Cerebellar cortex (tissue), 1 donor: ENCODE data around the gene CYREN.
"Not testable (repeated sequence)": the region's sequence is repeated elsewhere in the genome, so short reads cannot be mapped to it uniquely, and the experiment has no call there.

Experiments used
- DNase-seq: peaks from one replicate; pipeline ENCODE4 v3.0.0-alpha.2; 2015; ENCODE audit warnings: low spot score

The CYREN gene

DNA sequence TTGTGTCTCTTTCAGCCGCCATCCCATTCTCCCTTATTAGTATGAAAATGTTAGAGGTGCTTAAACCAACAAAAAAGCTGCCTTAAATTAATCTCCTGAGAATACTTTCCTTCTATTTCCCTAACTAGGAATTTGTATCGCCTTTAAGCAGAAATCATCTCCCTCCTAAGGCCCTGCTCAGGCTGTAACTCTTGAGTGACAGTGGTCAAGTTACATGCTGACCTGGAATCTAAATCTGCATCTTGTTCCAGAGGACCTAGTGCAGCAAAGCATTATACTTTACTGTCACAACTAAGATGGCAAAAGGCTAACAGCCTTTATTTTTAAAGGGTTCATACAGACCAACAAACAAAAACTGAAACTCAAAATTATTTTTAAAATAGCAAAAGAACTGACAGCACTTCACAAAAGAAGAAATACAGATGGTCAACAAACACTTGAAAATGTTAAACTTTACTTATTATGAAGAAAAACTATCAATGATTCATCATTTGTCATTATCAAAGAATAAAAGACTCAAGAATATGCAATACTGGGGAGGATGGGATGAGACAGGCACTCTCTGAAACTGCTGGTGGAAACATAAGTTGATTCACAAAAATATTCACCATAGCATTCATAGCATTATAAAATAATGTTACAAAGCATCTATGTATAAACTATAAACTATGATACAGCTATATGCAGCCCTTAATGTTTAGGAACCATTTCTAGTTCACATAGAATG, 11.0 kb downstream of the CYREN start:
- no peak for DNase-seq

DNA sequence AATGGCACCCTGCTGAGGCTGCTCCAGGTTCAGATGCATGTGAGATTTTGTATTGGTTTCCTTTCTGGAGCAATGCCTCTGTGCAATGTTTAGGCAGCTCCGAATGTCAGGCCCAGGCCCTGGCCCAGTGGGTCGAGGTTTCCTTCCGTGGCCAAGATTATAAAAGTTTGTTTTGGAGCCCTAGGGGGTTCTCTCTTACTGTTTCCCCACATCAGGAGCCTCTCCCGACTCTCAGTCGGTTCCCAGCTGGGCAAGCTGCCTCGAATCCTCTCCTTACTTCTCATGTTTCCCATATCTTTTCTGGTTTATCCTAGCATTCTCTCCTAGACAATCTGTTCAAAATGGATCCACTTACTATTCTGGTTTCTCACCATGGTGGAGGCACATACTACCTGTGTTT, 11.6 kb downstream of the CYREN start:
- no peak for DNase-seq

DNA sequence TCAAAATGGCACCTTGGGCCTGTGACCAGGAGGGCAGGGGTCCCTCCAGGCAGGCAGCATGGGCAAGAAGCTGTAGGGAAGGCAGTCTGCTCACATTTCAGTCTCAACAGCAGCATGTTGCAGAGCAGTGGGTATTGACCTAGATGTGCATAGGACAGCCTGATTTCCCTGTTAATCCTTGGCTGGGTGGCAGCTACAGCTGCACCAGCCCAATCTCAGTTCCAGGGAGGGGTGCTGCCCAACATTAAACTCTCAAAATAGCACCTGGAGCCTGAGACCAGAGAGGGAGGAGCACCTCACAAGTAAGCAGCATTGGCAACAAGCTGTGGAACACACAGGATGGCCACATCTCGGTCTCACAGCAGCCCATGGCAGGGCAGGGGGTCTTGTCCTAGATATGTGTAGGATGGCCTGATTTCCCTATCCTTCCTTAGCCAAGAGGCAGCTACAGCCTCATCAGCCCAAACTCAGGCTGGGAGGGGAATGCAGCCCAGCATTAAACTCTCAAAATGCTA, 12.3 kb downstream of the CYREN start:
- DNase-seq = no peak

DNA sequence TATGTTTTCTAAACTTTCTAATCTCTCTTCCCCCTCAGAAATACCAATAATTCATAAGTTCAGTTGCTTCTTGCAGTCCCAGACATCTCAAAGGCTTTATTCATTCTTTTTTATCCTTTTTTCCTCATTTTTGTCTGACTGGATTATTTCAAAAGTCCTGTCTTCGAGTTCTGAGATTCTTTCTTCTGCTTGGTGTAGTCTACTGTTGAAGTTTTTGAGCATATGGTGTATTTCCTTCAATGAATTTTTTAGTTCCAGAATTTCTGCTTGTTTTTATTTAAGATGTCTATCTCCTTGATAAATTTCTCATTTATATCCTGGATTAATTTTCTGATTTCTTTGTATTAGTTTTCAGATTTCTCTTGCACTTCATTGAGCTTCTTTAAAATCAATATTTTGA, 14.2 kb downstream of the CYREN start:
- no peak for DNase-seq

DNA sequence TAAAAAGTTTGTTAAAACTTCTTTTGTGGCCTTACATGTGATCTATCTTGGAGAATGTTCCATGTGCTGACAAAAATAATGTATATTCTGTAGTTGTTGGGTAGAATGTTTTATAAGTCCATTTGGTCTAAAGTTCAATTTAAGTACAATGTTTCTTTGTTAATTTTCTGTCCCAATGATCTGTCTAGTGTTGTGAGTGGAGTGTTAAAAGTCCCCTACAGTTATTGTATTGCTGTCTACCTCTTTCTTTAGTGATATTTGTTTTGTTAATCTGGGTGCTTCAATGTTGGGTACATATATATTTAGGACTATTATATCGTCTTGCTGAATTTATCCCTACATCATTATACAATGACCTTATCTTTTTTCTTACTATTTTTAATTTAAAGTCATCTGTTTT, 15.8 kb downstream of the CYREN start:
- DNase-seq = no peak

DNA sequence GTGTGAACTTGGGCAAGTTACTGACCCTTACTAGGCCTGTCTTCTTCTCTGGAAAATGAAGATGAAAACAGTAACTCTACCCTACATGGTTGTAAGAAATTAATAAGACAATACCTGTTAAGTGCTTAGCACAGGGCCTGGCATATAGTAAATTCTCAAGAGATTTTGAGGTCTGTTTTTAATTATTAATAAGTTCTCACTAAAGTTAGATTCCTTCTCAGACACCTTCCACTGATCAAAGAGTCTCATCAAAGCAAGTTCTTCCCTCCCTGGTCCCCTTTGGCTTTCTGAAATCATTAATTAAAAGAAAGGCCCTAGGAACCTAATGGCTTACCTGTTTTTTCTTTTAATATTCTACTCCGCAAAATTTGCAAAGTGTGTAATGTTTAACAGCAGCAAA, 18.1 kb downstream of the CYREN start:
- no peak for DNase-seq

DNA sequence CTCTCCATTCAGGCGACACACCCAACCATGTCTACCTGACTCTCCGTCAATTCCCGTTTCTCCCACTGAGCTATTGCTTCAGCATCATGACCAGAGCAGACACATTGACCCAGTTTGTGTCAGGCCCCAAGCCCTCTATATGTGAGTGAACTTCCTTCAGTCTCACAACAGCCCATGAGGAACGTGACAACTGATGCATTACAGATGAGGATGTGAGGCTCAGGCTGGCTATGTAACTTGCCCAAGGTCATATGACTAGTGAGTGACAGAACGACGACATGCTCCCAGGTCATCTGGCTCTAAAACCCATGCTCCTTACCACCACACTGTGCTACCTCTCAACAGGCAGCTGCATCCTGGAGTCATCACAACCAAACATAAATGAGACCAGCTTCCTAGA, 19.0 kb downstream of the CYREN start:
- no peak for DNase-seq

DNA sequence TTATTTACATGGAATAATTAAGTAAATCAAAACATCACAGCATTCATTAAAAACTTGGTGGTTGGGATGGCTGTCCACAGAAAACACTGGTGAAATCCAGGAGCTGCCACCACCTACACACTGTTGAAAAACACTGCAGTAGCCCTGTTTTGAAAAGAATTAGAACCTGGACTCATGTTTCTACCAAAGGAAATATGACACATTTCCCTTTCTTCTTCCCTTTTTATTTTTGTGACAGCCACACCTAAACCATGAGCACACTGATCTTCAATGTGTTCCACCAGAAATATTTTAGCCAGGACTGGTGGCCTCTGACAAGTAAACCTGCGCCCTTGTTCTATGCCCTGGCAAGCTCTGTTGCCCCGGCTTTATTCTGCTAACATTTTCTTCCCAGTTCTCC, 19.4 kb downstream of the CYREN start:
- DNase-seq = no peak

DNA sequence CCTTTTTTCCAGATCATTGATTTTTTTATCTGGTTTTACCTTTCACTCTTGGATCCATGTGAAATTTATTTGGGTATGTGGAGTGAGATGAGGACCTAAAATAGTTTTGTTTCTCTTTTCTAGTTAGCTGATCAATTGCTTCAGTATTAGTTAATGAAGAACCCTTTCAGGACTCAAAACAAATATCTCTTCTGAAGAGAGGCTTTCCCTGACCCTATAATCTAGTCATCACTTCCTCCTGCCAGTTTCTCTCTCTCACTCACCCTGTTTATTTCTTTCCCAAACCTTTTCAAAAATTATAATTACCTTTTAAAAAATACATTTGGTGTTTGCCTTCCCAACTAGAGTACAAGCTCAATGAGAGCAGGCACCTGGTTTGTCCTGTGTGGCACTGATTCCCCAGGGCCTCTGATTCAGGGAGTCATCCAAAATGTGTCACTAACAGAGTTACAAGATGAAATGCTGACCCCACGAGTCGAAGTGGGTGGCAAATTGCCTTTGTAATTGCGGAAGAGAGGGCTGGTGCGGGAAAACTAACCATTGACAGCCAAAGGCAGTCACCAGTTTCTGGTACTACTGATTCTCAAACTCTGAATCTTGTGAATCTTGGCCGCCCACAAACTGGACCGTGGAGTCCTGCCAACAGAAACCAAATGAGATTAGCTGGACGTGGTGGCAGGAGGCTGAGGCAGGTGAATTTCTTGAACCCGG, 20.3 kb downstream of the CYREN start:
- no peak for DNase-seq

DNA sequence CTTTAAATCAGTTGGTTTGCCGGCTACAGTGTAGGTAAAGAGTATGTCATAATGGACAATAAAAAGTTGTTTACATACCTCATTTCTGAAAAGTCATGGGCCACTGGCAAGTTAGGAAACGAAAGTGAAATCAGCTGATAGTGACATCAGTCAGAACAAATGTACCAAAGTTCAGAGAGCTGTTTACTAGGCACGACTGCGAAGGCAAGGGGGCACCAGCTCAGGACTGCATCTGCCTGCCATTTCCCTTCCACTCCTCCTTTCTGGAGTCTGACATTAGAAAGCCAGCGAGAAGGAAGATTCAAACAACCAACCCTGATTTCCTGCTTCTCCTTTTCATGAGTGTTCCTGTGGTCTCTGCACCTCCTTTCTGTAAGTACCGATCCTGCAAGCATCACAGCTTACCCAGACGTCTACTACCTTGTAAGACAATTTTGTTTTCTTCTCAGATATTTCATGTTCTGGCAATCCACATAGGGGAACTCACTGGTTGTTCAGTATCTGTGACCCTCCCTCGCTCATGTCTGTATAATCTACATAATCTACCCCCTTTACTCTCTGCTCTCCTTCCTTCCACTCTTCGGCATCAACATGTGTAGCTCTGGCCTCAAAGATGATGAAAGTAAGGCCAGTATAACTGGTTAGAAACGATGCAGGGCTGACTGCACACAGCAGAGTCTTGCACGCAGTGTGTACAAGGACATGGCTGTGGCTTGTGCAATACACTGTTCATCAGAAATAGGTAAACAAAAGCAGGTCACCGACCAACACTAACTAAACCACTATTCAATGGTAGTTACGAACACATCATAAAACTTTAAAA, 22.4 kb downstream of the CYREN start, which contains the start of gene TMEM140:
TMEM140 (plus strand) TSS at position 174 of the 823 bp plus-strand sequence. CDS start 16,370 bp downstream, outside the sequence.
- no peak for DNase-seq

DNA sequence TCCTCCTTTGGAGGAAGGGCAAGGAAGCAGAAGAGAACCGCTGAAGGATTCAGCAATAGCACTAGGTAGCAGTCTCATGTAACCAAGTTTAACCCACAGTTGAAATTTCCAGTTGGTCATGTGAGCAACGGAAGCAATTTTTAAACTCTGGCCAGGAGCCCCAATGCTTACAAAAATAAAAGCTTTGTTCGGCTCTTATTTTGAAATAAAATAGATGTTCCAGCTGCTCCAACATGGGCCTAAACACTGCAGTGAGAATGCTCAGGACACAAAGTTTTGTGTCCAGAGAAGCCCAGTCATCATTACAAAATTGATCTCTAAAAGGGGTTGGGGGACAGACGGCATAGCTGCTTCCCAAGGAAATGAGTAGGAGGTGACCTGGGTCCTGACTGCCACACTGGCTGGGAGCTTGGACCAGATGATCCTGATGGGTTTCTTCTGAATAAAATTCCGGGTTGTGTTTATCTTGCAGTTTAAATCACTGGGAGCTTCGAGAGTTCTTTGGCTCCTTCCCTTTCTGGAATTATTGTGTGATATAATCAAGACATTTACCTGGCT, 23.1 kb downstream of the CYREN start:
- DNase-seq = no peak

DNA sequence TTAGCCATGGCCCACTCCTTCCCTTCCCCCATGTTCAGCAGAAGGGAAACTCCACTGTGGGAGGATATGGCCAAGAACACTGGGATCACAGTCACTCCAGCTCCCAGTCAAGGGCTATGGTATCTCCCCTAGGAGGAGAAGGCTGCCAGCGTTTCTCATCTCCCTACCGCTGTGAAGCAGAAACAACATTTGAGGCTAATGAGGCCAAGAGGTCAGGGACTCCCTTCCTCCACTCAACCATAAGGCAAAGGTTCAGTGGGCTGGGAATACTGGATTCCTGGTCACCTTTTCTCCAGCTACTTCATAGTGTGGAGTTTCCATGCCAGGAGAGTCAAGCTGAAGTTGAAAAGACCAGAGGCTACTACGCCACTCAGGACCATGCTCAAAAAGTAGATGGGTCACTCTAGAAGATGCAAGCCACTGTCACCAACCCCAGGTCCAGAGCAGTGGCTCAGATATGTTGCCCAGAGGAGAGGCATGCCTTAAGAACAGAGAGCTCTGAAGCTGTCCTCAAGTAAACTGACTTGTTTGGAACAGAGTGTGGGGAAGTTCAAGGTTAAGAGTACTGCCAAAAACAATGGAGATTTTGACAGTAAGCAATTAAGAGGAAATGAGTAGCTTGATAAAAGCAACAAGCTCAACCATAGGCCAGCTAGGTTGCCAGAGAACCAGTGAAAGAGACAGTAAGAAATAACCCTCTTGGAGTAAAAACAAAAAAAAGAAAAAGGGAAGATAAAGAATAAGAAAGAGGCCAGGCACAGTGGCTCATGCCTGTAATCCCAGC, 26.4 kb downstream of the CYREN start:
- no peak for DNase-seq

DNA sequence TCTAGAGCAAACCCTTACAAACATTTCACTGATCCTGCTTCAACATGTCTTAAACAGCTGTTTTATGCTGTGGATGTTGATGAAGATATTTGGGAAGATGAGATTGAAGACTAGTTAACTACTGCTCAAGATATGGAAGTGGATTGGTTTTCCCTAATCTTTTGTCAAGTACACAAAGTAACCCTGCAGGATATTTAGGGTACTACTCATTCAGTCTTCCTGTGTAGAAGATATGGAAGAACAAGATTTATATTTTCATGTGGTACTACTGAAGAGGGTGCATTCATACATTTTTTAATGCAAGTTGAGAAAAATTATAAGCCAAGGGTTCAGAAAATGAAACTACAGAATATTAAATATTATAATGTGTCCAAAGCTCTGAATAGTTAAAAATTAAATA, 40.9 kb downstream of the CYREN start:
- no peak for DNase-seq

DNA sequence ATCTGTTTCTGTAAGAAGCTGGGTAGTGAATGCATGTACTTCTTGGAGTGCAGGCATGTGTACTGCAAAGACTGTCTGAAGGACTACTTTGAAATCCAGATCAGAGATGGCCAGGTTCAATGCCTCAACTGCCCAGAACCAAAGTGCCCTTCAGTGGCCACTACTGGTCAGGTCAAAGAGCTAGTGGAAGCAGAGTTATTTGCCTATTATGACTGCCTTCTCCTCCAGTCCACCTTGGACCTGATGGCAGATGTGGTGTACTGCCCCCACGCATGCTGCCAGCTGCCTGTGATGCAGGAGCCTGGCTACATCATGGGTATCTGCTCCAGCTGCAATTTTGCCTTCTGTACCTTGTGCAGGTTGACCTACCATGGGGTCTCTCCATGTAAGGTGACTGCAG, 41.6 kb downstream of the CYREN start:
- DNase-seq = no peak

DNA sequence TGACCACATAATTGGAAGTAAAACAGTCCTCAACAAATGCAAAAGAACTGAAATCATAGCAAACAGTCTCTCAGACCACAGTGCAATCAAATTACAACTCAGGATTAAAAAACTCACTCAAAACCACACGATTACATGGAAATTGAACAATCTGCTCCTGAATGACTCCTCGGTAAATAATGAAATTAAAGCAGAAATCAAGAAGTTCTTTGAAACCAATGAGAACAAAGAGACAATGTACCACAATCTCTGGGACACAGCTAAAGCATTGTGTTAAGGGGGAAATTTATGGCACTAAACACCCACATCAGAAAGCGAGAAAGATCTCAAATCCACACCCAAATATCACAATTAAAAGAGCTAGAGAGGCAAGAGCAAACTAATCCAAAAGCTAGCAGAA, 45.9 kb downstream of the CYREN start:
- not testable (repeated sequence) for DNase-seq

DNA sequence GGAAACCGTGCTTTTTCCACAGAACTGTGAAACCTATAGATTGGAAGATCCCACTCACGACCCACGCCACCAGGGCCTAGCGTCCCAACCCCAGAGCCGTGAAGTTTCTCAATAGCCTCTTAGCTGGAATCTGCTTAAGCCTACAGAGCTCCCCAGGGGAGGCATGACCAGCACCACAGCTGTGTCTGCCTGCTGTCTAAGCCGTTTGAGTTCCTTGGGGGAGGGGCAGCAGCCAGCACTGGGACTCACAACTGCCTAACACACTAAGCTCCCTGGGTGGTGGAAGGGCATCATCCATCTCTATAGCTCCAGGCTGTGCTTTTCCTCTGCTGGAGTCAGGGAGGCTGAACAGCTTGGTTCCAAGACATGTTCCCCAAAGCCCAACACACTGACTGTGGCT, 48.6 kb downstream of the CYREN start:
- no peak for DNase-seq

DNA sequence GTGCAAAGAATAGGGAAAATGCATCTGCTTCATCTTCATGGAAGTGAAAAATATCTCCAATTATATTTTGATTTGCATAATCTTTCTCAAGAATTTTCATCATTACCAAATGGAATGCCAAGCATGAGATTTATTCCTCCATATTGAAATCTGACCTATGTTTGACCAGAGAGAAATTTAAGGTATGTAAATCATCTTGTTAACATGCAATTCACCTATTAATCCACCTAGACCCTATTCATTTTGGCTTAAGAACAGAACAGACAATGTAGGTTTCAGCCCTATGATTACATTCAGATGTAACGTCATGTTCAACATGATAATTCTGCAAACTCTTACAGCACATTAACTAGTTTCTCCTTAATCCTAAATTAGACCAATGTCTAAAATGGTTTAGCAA, 53.4 kb downstream of the CYREN start:
- DNase-seq = no peak
